22Rv1 (cell line): ENCODE results near the gene OVOL3.

ENCODE experiments used
- CTCF ChIP-seq: fragments of 450-650 bp; IDR thresholded peaks from 2 replicates; pipeline ENCODE4 v1.5.1; 2017; ENCODE audit warnings: mild to moderate bottlenecking
- ZFX ChIP-seq: fragments of 450-650 bp; IDR thresholded peaks from 2 replicates; pipeline ENCODE4 v1.6.1; 2017; ENCODE audit warnings: antibody characterized with exemption, borderline replicate concordance

GRCh38 chr19:36116344-36116637, 5.3 kb downstream of the OVOL3 start:
- TF ChIP-seq CTCF, result no peak
- no peak for TF ChIP-seq ZFX
